LNCAP (cell line): ENCODE data around the gene VWA7.

Experiments
- CTCF ChIP-seq: fragments of 450-650 bp; IDR thresholded peaks from 2 replicates; pipeline ENCODE4 v1.5.1; 2017; ENCODE audit warnings: mild to moderate bottlenecking

Gene VWA7

GRCh38 chr6:31791324-31792089 is 14.4 kb upstream of the VWA7 start:
- peak; percentile 50 for TF ChIP-seq CTCF

- TF ChIP-seq CTCF = no peak
Measured at GRCh38 chr6:31785475-31785874, 8.3 kb upstream of the VWA7 start.

DNA sequence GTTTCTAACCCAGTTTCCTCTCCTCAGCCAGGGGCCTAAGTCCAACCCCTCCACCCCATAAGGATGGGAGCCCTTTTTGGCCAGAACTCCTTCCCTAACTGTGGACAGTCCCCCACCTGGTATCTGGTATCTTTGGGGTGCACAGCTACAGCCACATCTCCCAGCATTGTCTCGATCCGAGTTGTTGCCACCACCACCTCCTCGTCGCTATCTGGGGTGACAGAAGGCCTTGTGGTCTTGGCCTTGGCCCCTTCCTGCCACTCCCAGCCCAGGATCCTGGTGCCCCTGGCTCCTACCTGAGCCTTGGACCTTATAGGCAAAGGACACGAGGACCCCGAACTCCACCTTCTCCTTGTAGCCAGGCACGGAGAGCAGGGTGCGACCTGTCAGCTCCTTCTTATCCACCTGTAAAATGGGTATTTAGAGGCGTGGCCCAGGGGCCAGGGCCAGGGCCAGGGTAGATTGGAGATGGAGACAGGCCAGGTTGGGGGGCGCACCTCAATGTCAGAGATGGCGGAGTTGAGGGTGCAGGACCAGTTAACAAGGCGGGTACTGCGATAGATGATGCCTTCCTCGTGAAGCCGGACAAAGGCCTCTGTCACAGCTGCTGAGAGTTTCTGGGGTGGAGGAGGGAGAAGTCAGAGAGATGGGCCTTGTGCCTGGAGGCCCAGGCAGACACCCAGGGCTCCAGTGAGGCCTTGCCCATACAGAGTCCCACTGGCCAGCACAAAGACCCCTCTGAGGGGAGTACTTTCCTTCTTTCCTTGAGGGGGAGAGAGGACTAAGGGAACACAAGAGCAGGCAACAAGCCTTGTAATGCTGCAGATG is 7.2 kb upstream of the VWA7 start:
- no peak for TF ChIP-seq CTCF

DNA sequence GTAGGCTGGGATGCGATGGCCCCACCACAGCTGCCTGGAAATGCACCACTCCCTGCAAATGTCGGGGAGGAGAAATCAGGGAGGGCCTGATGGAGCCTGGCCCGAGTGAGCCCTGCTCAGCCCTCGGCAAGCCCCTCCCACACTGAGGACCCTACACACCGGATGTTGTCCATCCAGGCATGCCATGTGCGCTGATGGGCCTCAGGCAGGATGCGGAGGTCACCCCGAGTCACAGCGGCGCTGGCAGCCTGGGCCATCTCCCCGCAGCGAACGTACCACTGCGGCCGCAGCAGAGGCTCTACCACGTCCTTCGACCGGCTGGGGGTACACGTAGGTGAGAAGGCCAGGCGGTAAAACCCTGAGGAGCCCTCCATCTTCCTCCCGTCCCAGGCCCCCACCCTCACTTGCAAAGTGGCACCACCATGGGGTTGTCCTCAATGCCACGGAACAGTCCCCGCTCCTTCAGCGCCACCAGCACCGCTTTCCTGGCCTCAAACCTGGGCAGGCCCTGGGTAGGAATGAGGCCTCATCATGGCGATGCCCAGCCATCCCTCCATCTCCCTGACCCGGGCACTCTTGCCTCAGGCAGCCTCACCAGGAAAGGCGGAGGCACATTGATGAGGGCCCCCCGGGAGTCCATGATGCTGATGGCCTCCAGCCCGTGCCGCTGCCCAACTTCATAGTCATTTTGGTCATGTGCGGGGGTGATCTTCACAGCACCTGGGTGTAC is 5.2 kb upstream of the VWA7 start:
- no peak for TF ChIP-seq CTCF

GRCh38 chr6:31781244-31782125 is 4.4 kb upstream of the VWA7 start:
- TF ChIP-seq CTCF = no peak

DNA sequence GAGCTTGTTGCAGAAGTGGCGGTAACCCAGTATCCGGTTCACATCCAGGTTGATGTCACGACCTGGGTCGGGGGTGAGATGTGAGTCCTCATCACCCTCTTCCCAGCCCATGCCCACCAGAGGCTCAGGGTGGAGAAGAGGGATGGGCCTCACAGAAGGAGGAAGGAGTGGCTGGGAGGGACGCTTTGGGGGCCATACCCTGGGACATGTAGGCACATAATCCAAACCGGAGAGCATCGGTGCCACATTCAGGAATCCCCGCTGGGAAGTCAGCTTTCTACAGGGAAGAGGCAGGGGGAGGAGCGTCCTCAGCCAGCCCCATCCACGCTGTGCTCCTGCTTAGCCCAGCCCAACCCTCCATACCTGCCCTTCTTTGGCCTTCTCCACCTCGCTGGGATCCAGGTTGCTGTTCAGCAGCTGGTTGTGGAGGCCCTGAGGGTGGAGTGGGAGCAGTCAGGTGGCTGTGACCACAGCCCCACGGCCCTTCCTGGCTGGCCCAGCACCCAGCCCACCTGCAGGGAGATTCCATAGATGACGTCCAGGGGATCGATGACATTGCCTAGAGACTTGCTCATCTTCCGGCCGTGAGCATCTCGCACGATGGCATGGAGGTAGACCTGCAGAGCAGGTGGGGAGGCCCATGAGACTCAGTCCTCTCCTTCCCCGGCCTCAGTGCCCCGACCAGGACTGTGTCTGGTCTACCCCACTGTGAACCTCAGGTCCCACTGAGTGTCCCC is 3.5 kb upstream of the VWA7 start:
- TF ChIP-seq CTCF = no peak
